PC-9 (cell line): ENCODE results near the gene LBH.

Source experiments
- EZH2 ChIP-seq: fragments of 200-600 bp; sonication (generic); IDR thresholded peaks from 2 replicates; pipeline ENCODE4 v1.8.0; 2017; ENCODE audit warnings: antibody characterized with exemption, low read depth
- TF ChIP-seq, protein P1 (sequence below): fragments of 200-600 bp; sonication (generic); conservative IDR thresholded peaks from 2 replicates; pipeline ENCODE4 v1.6.1; 2017; ENCODE audit warnings: mixed run types, antibody characterized with exemption, mild to moderate bottlenecking, moderate library complexity

- TF ChIP-seq, protein P1, sequence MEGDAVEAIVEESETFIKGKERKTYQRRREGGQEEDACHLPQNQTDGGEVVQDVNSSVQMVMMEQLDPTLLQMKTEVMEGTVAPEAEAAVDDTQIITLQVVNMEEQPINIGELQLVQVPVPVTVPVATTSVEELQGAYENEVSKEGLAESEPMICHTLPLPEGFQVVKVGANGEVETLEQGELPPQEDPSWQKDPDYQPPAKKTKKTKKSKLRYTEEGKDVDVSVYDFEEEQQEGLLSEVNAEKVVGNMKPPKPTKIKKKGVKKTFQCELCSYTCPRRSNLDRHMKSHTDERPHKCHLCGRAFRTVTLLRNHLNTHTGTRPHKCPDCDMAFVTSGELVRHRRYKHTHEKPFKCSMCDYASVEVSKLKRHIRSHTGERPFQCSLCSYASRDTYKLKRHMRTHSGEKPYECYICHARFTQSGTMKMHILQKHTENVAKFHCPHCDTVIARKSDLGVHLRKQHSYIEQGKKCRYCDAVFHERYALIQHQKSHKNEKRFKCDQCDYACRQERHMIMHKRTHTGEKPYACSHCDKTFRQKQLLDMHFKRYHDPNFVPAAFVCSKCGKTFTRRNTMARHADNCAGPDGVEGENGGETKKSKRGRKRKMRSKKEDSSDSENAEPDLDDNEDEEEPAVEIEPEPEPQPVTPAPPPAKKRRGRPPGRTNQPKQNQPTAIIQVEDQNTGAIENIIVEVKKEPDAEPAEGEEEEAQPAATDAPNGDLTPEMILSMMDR: no peak
- no peak for TF ChIP-seq EZH2
Observed at GRCh38 chr2:30184035-30184434, 47.3 kb upstream of the LBH start.
